ENCODE results near the gene TAS2R16.

The TAS2R16 gene

DNA sequence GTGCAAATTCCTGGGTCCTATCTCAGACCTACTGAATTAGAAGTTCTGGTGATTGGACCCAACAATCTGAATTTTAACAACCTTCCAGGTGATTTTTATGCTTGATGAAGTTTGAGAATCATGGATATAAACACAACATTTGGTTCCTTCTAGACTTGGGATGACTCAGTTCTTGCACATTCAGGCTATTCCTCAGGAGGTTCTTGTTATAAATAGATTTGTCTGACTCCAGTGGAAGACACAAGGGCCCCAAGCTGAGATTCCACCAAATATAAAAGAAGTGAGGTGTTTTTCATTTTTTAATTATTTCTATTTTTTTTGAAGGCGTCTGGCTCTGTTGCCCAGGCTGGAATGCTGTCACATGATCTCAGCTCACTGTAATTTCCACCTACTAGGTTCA is 9.4 kb upstream of the TAS2R16 start:
- DNase-seq (ENCODE audit: low read depth): no peak
- TF ChIP-seq, protein P1, sequence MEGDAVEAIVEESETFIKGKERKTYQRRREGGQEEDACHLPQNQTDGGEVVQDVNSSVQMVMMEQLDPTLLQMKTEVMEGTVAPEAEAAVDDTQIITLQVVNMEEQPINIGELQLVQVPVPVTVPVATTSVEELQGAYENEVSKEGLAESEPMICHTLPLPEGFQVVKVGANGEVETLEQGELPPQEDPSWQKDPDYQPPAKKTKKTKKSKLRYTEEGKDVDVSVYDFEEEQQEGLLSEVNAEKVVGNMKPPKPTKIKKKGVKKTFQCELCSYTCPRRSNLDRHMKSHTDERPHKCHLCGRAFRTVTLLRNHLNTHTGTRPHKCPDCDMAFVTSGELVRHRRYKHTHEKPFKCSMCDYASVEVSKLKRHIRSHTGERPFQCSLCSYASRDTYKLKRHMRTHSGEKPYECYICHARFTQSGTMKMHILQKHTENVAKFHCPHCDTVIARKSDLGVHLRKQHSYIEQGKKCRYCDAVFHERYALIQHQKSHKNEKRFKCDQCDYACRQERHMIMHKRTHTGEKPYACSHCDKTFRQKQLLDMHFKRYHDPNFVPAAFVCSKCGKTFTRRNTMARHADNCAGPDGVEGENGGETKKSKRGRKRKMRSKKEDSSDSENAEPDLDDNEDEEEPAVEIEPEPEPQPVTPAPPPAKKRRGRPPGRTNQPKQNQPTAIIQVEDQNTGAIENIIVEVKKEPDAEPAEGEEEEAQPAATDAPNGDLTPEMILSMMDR (IDR thresholded peaks at IDR 0.05; ENCODE audit: control insufficient read depth, extremely low read depth, insufficient read depth): no peak
- no peak overlapping the region for H3K4me3 ChIP-seq (ENCODE audit: low read depth, low read length)

DNA sequence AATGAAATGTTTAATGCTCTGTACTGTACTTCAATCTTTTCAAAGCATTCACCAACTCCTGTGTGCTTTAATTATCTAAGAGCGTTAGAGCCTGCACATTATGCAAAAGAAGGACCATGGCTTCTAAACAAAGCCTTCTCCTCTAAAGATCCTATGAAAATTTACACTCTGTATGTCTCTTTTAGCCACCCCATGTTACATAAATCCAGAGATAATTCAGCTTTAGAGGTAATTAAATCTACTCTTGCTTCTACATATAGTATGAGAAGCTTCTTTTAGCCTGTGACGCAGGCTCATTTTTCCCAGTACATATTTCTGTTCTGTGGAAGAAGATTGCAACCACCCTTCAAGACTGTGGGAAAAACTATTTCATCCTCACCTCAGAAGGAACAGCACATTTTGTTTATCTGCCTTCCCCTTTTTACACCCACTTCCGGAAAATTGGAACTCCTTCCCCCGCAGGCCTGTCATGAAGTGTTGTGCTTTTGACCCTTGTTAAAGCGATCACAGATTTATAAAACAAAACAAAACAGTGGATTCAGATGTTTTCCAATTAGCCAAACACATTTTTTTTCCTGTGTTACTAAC is 8.1 kb upstream of the TAS2R16 start:
- TF ChIP-seq, protein P1 (IDR thresholded peaks at IDR 0.05; ENCODE audit: control insufficient read depth, extremely low read depth, insufficient read depth): no peak
- H3K4me3 ChIP-seq (ENCODE audit: low read depth, low read length): no peak overlapping the region
- DNase-seq (ENCODE audit: low read depth): no peak

DNA sequence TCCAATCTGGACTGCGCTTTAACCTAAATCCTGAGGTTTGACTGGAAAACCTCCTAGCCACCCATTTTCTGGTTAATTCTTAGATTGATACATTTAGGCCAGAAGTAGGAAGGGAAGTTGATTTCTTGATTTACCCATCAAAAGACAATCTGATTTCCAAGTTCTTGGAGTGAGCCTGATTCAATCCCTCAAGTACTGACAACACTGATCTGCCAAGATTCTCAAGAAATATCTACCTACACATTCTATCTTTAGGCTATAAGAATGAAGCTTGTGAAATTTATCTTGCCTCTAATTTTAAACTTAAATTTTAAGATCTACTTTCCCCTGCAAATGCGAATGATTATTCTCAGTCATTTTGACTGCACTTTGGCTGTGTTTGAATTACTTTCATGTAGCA is 5.9 kb downstream of the TAS2R16 start:
- DNase-seq (ENCODE audit: low read depth): no peak
- no peak overlapping the region for H3K4me3 ChIP-seq (ENCODE audit: low read depth, low read length)
- TF ChIP-seq, protein P1 (IDR thresholded peaks at IDR 0.05; ENCODE audit: control insufficient read depth, extremely low read depth, insufficient read depth): no peak

DNA sequence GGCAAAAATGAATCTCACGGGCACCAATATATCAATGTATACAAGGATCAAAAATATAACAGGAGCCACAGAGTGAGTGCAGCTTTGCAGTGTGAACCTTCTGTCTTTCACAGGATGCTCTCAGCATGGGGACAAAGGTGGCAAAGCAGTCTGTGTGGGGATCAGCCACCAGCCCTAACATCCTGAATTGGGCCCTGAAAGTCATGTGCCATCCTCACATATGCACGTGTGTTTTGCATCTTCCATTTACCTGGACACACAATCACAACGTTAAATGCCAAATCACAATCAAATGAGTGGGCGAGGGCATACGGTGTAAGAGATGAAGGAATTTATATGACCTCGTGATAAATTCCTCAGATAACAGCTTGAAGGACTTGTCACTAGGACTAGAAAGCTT is 6.5 kb downstream of the TAS2R16 start:
- TF ChIP-seq, protein P1 (IDR thresholded peaks at IDR 0.05; ENCODE audit: control insufficient read depth, extremely low read depth, insufficient read depth): no peak
- no peak for DNase-seq (ENCODE audit: low read depth)
- H3K4me3 ChIP-seq (ENCODE audit: low read depth, low read length): no peak overlapping the region

DNA sequence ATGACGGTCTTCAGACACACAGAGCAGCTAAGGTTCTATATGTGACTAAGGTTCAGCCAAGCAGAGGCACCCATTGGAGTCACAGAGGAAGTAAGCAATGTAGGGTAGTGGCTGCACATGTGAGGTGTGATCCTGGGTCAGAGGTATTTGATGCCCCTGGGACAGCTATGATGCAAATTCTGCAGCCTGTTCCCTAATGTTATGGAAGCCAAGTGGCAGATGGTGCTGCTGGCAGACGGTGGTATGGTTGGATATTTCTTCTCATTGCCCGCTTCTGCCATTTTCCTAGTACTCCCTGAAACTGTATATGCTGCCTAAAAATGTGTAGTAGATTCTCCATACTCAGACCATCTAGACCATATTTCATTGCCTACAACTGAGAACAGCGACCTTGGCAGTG is 7.2 kb downstream of the TAS2R16 start:
- DNase-seq (ENCODE audit: low read depth): no peak
- no peak overlapping the region for H3K4me3 ChIP-seq (ENCODE audit: low read depth, low read length)
- TF ChIP-seq, protein P1 (IDR thresholded peaks at IDR 0.05; ENCODE audit: control insufficient read depth, extremely low read depth, insufficient read depth): no peak

DNA sequence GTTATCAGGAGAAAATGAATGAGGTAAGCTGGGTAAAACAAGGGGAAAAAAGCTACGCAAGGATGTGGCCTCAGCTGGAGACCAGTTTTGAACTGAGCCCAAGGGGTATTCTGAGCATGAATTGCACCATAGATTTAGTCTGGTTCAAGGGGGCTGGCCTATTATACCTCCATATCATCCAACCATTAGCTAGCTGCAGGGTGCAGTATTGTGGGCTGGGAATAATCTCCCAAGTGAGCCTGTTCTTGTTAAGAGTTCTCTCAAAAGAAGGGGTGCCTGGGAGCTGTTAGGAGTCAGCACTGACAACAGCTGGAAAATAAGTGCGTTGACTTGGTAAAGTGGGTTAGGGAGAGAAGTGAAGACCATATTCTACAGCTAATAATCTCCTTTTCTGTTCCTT is 8.0 kb downstream of the TAS2R16 start:
- H3K4me3 ChIP-seq (ENCODE audit: low read depth, low read length): no peak overlapping the region
- TF ChIP-seq, protein P1 (IDR thresholded peaks at IDR 0.05; ENCODE audit: control insufficient read depth, extremely low read depth, insufficient read depth): no peak
- DNase-seq (ENCODE audit: low read depth): no peak

DNA sequence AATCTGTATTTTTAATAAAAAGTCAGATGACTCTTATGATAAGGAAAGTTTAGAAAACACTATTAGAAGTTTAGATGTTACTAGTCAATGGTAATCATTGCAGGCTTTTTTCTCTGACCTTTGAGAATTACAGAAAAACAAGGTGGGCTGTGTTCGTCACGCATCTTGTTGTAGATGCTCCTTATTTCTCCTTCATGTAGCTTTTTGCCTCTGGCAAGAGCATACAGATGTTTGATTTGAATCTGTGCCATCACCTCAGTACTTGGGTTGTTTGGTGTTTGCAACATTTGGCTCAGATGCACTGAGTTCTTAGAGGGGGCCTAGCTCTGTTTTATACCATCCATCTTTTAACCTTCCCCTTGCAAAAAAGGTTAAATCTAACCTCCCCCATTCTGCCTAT is 11.5 kb downstream of the TAS2R16 start:
- DNase-seq (ENCODE audit: low read depth): no peak
- TF ChIP-seq, protein P1 (IDR thresholded peaks at IDR 0.05; ENCODE audit: control insufficient read depth, extremely low read depth, insufficient read depth): no peak
- no peak overlapping the region for H3K4me3 ChIP-seq (ENCODE audit: low read depth, low read length)
